Measurements from ENCODE around the gene SEMA4C.

- TF ChIP-seq CTCF (IDR thresholded peaks at IDR 0.05) (no peak), POLR2AphosphoS5 (IDR thresholded peaks at IDR 0.05; ENCODE audit: low read depth, low read length) (no peak), REST (IDR thresholded peaks at IDR 0.05; ENCODE audit: insufficient read depth in 1 of 2, low read depth in 2 of 2, low read length in 1 of 2) (no peak), TCF7L2 (IDR thresholded peaks at IDR 0.05; ENCODE audit: low read depth, low read length) (no peak)
These were observed 47.1 kb downstream of the SEMA4C start for GRCh38 chr2:96822786-96823185.
